Gastrocnemius medialis (tissue), 4 donors: ENCODE data around the gene ARSB. TPM values are rescaled to one million over a fixed set of nuclear protein-coding genes. Genes with fewer than 3 reads are reported as not detected.

Experiments used
- ATAC-seq, 2 donors: fragments of 150-250 bp; one replicate each; pipeline ENCODE4 v1.9.1; 2016
- DNase-seq, 2 donors: peaks; one replicate each; pipeline ENCODE4 v3.0.0-alpha.2; 2019
- H3K27ac ChIP-seq, 4 donors: fragments of 200-600 bp; sonication (generic); 1 replicate in 1 of 4; 2 replicates in 3 of 4; pipeline ENCODE4 v1.5.1; 2016 to 2018; ENCODE audit warnings: mild to moderate bottlenecking in 2 of 4, moderate library complexity in 1 of 4
- H3K27me3 ChIP-seq, 3 donors: fragments of 200-600 bp; sonication (generic) in 2 of 3; 1 replicate in 1 of 3; 2 replicates in 2 of 3; pipeline versions ENCODE4 v1.5.1 to v1.6.0; 2016 to 2019; ENCODE audit warnings: mild to moderate bottlenecking in 1 of 3, moderate library complexity in 1 of 3
- H3K36me3 ChIP-seq, 2 donors: fragments of 200-600 bp; sonication (generic) in 1 of 2; one replicate each; pipeline ENCODE4 v1.5.1; 2017 to 2018
- H3K4me1 ChIP-seq, 2 donors: fragments of 200-600 bp; sonication (generic) in 1 of 2; one replicate each; pipeline ENCODE4 v1.5.1; 2016 to 2017; ENCODE audit warnings: mild to moderate bottlenecking in 2 of 2
- H3K4me3 ChIP-seq, 4 donors: fragments of 200-600 bp; sonication (generic) in 3 of 4; 1 replicate in 1 of 4; 2 replicates in 3 of 4; pipeline ENCODE4 v1.5.1; 2016 to 2019; ENCODE audit warnings: mild to moderate bottlenecking in 2 of 4
- H3K9me3 ChIP-seq, 3 donors: fragments of 200-600 bp; sonication (generic) in 2 of 3; 1 replicate in 1 of 3; 2 replicates in 2 of 3; pipeline ENCODE4 v1.5.1; 2016 to 2019
- POLR2A ChIP-seq, 2 donors: fragments of 450-650 bp; IDR thresholded peaks; one replicate each; pipeline ENCODE4 v1.6.1; 2017; ENCODE audit warnings: antibody characterized with exemption in 2 of 2, mild to moderate bottlenecking in 2 of 2, moderate library complexity in 2 of 2
- in situ Hi-C, 4 donors: fragments of 200-750 bp; cut with MboI; loops; one replicate each; pipeline versions ENCODE4 v1.15.0 to v1.8.0; 2017; ENCODE audit warnings: low sequenced_read_pairs in 4 of 4
- intact Hi-C: fragments of 100-400 bp; cut with DNase I; formaldehyde crosslinking; loops from one replicate; pipeline ENCODE4 v1.15.1; 2023; ENCODE audit warnings: low total_unique reads
- total RNA-seq, 4 donors: library from RNA; depleted of rRNA; stranded (reverse); fragments of >200 nt; gene quantifications; one replicate each; pipeline versions ENCODE4 v1.1.0 to v1.2.3, GENCODE V29; 2016
- TF ChIP-seq, protein P1 (sequence below), 5 experiments: fragments of 450-650 bp in 3 of 5; fragments of 200-600 bp in 2 of 5; sonication (generic) in 2 of 5; IDR thresholded peaks in 4 of 5; conservative IDR thresholded peaks in 1 of 5; 1 replicate in 4 of 5; 2 replicates in 1 of 5; pipeline ENCODE4 v1.5.1; 2016 to 2019; ENCODE audit warnings: antibody characterized with exemption in 5 of 5, mild to moderate bottlenecking in 3 of 5, moderate library complexity in 3 of 5

ARSB gene
- total RNA-seq, 4 donors from 2014 or later, result 3.2 to 8.3 (median 5.1) TPM

GRCh38 chr5:78803353-78803752 is 181.8 kb downstream of the ARSB start:
- peaks cover 0 to 3% of the 10 kb centered on the region in 2 donors for H3K4me1 ChIP-seq
- H3K27me3 ChIP-seq, result no peaks in the 10 kb centered on the region
- no peak overlapping the region for H3K4me3 ChIP-seq
- TF ChIP-seq, protein P1, sequence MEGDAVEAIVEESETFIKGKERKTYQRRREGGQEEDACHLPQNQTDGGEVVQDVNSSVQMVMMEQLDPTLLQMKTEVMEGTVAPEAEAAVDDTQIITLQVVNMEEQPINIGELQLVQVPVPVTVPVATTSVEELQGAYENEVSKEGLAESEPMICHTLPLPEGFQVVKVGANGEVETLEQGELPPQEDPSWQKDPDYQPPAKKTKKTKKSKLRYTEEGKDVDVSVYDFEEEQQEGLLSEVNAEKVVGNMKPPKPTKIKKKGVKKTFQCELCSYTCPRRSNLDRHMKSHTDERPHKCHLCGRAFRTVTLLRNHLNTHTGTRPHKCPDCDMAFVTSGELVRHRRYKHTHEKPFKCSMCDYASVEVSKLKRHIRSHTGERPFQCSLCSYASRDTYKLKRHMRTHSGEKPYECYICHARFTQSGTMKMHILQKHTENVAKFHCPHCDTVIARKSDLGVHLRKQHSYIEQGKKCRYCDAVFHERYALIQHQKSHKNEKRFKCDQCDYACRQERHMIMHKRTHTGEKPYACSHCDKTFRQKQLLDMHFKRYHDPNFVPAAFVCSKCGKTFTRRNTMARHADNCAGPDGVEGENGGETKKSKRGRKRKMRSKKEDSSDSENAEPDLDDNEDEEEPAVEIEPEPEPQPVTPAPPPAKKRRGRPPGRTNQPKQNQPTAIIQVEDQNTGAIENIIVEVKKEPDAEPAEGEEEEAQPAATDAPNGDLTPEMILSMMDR (IDR thresholded peaks at IDR 0.05 in 4 of 5, conservative IDR thresholded peaks at IDR 0.05 in 1 of 5), result no peak
- TF ChIP-seq POLR2A (IDR thresholded peaks at IDR 0.05), result no peak
- intact Hi-C loops (no loop called here), in situ Hi-C loops (no loop called here)
- no peak overlapping the region for H3K27ac ChIP-seq
- ATAC-seq, result peak; percentile 67 to 70
- no peaks in the 10 kb centered on the region for H3K9me3 ChIP-seq
- peak; percentile 16 to 63 for DNase-seq
- H3K36me3 ChIP-seq, result no peaks in the 10 kb centered on the region

DNA sequence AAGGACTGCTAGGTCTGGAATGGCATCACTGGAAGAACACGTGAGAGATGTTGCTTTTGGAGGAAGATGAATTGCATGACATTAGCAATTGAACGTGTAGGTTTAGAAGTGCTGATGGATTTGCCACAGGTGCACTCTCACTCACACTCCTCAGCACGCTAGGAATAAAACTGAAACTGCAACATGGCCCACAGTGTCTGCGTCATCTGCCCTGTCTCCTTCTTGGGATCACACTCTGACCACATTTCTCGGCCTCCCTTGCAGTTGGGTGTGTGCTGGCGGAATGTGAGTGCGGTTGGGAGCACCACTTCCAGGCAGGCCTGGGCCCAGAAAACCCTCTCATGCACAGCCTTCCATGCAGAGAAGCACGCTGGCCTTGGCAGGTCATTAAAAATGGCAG is 183.7 kb downstream of the ARSB start:
- Histone ChIP-seq H3K36me3 (no peaks in the 10 kb centered on the region), H3K9me3 (no peaks in the 10 kb centered on the region), H3K4me1 (peaks cover 0 to 3% of the 10 kb centered on the region in 2 donors), H3K27ac (no peak overlapping the region), H3K4me3 (no peak overlapping the region), H3K27me3 (no peaks in the 10 kb centered on the region)
- in situ Hi-C loops, result no loop called here
- intact Hi-C loops, result no loop called here
- no peak for TF ChIP-seq POLR2A (IDR thresholded peaks at IDR 0.05)
- TF ChIP-seq, protein P1 (IDR thresholded peaks at IDR 0.05 in 4 of 5, conservative IDR thresholded peaks at IDR 0.05 in 1 of 5), result no peak
- ATAC-seq (no peak), DNase-seq (no peak)

- Histone ChIP-seq H3K36me3 (no peaks in the 10 kb centered on the region), H3K27ac (no peak overlapping the region), H3K9me3 (no peaks in the 10 kb centered on the region), H3K27me3 (no peaks in the 10 kb centered on the region), H3K4me3 (no peak overlapping the region), H3K4me1 (peaks cover 0 to 3% of the 10 kb centered on the region in 2 donors)
- intact Hi-C loops (no loop called here), in situ Hi-C loops (no loop called here)
- ATAC-seq (no peak), DNase-seq (no peak)
- TF ChIP-seq, protein P1 (IDR thresholded peaks at IDR 0.05 in 4 of 5, conservative IDR thresholded peaks at IDR 0.05 in 1 of 5), result no peak
- TF ChIP-seq POLR2A (IDR thresholded peaks at IDR 0.05), result no peak
Measured at GRCh38 chr5:78799266-78800017, 185.7 kb downstream of the ARSB start.

- in situ Hi-C loops, result no loop called here
- no peaks in the 10 kb centered on the region for H3K27me3 ChIP-seq
- H3K9me3 ChIP-seq, result no peaks in the 10 kb centered on the region
- no peak overlapping the region for H3K27ac ChIP-seq
- H3K4me3 ChIP-seq, result no peak overlapping the region
- intact Hi-C loops, result no loop called here
- TF ChIP-seq, protein P1 (IDR thresholded peaks at IDR 0.05 in 4 of 5, conservative IDR thresholded peaks at IDR 0.05 in 1 of 5), result no peak
- no peak for ATAC-seq
- no peak for DNase-seq
- peaks cover 0 to 3% of the 10 kb centered on the region in 2 donors for H3K4me1 ChIP-seq
- no peaks in the 10 kb centered on the region for H3K36me3 ChIP-seq
Measured at GRCh38 chr5:78798673-78799029, 186.5 kb downstream of the ARSB start.
